GM18951 (cell line): ENCODE results near the gene PTH2.

Experiments used
- POLR2A ChIP-seq: IDR thresholded peaks from 4 replicates; pipeline ENCODE4 v1.6.1; 2011; ENCODE audit warnings: mild to moderate bottlenecking; ENCODE audit not compliant: insufficient read length, insufficient read depth; ENCODE audit errors: extremely low read depth
- in situ Hi-C: fragments of 300-500 bp; cut with MboI; formaldehyde crosslinking; loops from one replicate; pipeline ENCODE4 v1.12.0; 2022; ENCODE audit warnings: low sequenced_read_pairs, mixed read lengths, inconsistent platforms; ENCODE audit not compliant: unreplicated experiment

PTH2 gene

GRCh38 chr19:49421878-49422202 lies 1.4 kb downstream of the PTH2 start:
- in situ Hi-C loops, result no loop called here
- no peak for TF ChIP-seq POLR2A

GRCh38 chr19:49421039-49421877 lies 2.0 kb downstream of the PTH2 start:
- in situ Hi-C loops, result no loop called here
- no peak for TF ChIP-seq POLR2A

- in situ Hi-C loops, result no loop called here
- no peak for TF ChIP-seq POLR2A
Measured at GRCh38 chr19:49420227-49420626, 3.0 kb downstream of the PTH2 start.

GRCh38 chr19:49419173-49419572 lies 4.1 kb downstream of the PTH2 start:
- in situ Hi-C loops, result no loop called here
- no peak for TF ChIP-seq POLR2A

- in situ Hi-C loops, result no loop called here
- no peak for TF ChIP-seq POLR2A
Measured at GRCh38 chr19:49418511-49418910, 4.7 kb downstream of the PTH2 start.

GRCh38 chr19:49417088-49417487 lies 6.2 kb downstream of the PTH2 start:
- in situ Hi-C loops, result no loop called here
- no peak for TF ChIP-seq POLR2A

GRCh38 chr19:49415810-49416200 lies 7.4 kb downstream of the PTH2 start:
- in situ Hi-C loops, result no loop called here
- no peak for TF ChIP-seq POLR2A

GRCh38 chr19:49415102-49415809 lies 8.0 kb downstream of the PTH2 start:
- no peak for TF ChIP-seq POLR2A
- in situ Hi-C loops, result no loop called here

- TF ChIP-seq POLR2A, result no peak
- in situ Hi-C loops, result no loop called here
Measured at GRCh38 chr19:49414256-49414655, 9.0 kb downstream of the PTH2 start.

- no peak for TF ChIP-seq POLR2A
- in situ Hi-C loops, result no loop called here
Measured at GRCh38 chr19:49413348-49413747, 9.9 kb downstream of the PTH2 start.

- in situ Hi-C loops, result no loop called here
- no peak for TF ChIP-seq POLR2A
Measured at GRCh38 chr19:49411681-49412326, 11.4 kb downstream of the PTH2 start.

- in situ Hi-C loops, result no loop called here
- no peak for TF ChIP-seq POLR2A
Measured at GRCh38 chr19:49409441-49410029, 13.7 kb downstream of the PTH2 start.

- in situ Hi-C loops, result no loop called here
Measured at GRCh38 chr19:49408816-49409440, 14.3 kb downstream of the PTH2 start.

More at GRCh38 chr19:49408816-49409440, 14.3 kb downstream of the PTH2 start:
- no peak for TF ChIP-seq POLR2A
